Sigmoid colon (tissue), 4 donors: ENCODE data around the gene C1orf210.

Source experiments
- EP300 ChIP-seq, 4 donors: sonication (generic); formaldehyde crosslinking; IDR thresholded peaks; one replicate each; pipeline ENCODE4 v1.6.1; 2017; ENCODE audit warnings: antibody characterized with exemption in 4 of 4
- POLR2A ChIP-seq, 2 donors: fragments of 450-650 bp; IDR thresholded peaks; one replicate each; pipeline ENCODE4 v1.6.1; 2016; ENCODE audit warnings: antibody characterized with exemption in 2 of 2, mild to moderate bottlenecking in 2 of 2, moderate library complexity in 2 of 2
- TF ChIP-seq, protein P1 (sequence below), 4 experiments: fragments of 450-650 bp in 3 of 4; fragments of 200-600 bp in 1 of 4; IDR thresholded peaks; one replicate each; pipeline ENCODE4 v1.5.1; 2016 to 2019; ENCODE audit warnings: antibody characterized with exemption in 4 of 4, mild to moderate bottlenecking in 3 of 4, moderate library complexity in 2 of 4

DNA sequence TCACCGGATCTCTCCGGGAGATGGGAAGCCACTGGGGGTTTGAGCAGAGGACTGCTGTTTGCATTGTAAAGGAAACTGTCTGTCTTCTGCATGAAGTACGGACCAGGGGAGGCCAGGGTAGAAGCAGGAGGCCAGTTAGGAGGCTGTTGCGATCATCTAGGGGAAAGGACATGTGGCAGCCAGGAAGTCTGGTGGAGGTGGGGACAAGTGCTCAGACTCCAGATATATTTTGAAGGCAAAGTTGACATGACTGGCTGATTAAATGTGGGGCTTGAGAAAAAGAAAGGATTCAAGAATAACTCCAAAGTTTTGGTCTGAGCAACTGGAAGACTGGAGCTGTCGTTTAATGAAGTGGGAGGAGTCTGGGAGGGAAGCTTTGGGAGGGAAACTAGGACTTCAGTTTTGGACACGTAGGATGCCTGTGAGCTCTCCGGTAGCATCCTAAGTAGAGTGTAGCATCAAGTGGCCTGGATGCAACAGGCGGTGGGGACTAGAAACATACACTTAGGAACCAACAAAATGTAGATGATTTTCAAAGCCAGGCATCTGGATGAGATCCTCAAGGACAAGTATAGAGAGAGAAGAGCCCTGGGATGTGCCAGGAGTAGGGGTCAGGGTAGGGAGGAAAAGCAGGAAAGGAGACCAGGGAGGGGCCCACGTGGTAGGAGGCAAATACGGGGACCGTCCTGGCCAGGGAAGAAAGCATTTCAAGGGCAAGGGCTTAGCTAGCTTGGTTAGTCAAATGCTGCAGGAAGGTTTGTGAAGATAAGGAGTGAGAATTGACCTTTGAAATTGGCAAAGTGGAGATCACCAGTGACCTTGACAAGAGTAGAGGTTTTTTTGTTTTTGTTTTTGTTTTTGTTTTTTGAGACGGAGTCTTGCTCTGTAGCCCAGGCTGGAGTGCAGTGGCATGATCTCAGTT, 3.7 kb upstream of the C1orf210 start:
- no peak for TF ChIP-seq POLR2A (IDR thresholded peaks at IDR 0.05)
- TF ChIP-seq, protein P1, sequence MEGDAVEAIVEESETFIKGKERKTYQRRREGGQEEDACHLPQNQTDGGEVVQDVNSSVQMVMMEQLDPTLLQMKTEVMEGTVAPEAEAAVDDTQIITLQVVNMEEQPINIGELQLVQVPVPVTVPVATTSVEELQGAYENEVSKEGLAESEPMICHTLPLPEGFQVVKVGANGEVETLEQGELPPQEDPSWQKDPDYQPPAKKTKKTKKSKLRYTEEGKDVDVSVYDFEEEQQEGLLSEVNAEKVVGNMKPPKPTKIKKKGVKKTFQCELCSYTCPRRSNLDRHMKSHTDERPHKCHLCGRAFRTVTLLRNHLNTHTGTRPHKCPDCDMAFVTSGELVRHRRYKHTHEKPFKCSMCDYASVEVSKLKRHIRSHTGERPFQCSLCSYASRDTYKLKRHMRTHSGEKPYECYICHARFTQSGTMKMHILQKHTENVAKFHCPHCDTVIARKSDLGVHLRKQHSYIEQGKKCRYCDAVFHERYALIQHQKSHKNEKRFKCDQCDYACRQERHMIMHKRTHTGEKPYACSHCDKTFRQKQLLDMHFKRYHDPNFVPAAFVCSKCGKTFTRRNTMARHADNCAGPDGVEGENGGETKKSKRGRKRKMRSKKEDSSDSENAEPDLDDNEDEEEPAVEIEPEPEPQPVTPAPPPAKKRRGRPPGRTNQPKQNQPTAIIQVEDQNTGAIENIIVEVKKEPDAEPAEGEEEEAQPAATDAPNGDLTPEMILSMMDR (IDR thresholded peaks at IDR 0.05): no peak
- TF ChIP-seq EP300 (IDR thresholded peaks at IDR 0.05): no peak
